ENCODE data around the gene DTWD1.
"Not testable (repeated sequence)": the region's sequence is repeated elsewhere in the genome, so short reads cannot be mapped to it uniquely, and the experiment has no call there.

DTWD1 gene

GRCh38 chr15:49645941-49646340 lies 25.1 kb downstream of the DTWD1 start:
- no peak for DNase-seq (ENCODE audit: low read depth in 1 of 2, low spot score in 1 of 2)

GRCh38 chr15:49646891-49647290 lies 26.0 kb downstream of the DTWD1 start:
- no peak for DNase-seq (ENCODE audit: low read depth in 1 of 2, low spot score in 1 of 2)

GRCh38 chr15:49649987-49650386 lies 29.1 kb downstream of the DTWD1 start:
- DNase-seq (ENCODE audit: low read depth in 1 of 2, low spot score in 1 of 2), result no peak

- DNase-seq (ENCODE audit: low read depth in 1 of 2, low spot score in 1 of 2), result no peak
Observed at GRCh38 chr15:49650676-49651075, 29.8 kb downstream of the DTWD1 start.

GRCh38 chr15:49652922-49653321 lies 32.1 kb downstream of the DTWD1 start:
- DNase-seq (ENCODE audit: low read depth in 1 of 2, low spot score in 1 of 2), result no peak

- no peak for DNase-seq (ENCODE audit: low read depth in 1 of 2, low spot score in 1 of 2)
Observed at GRCh38 chr15:49656734-49657133, 35.9 kb downstream of the DTWD1 start.

GRCh38 chr15:49664716-49665115 lies 43.9 kb downstream of the DTWD1 start:
- no peak for DNase-seq (ENCODE audit: low read depth in 1 of 2, low spot score in 1 of 2)

- DNase-seq (ENCODE audit: low read depth in 1 of 2, low spot score in 1 of 2), result not testable (repeated sequence)
Observed at GRCh38 chr15:49666486-49666885, 45.6 kb downstream of the DTWD1 start.

- DNase-seq (ENCODE audit: low read depth in 1 of 2, low spot score in 1 of 2), result no peak
Observed at GRCh38 chr15:49669288-49669687, 48.4 kb downstream of the DTWD1 start.

- no peak for DNase-seq (ENCODE audit: low read depth in 1 of 2, low spot score in 1 of 2)
Observed at GRCh38 chr15:49673861-49674260, 53.0 kb downstream of the DTWD1 start.

GRCh38 chr15:49674370-49674769 lies 53.5 kb downstream of the DTWD1 start:
- no peak for DNase-seq (ENCODE audit: low read depth in 1 of 2, low spot score in 1 of 2)

- no peak for DNase-seq (ENCODE audit: low read depth in 1 of 2, low spot score in 1 of 2)
Observed at GRCh38 chr15:49675041-49675440, 54.2 kb downstream of the DTWD1 start.

GRCh38 chr15:49678655-49679054 lies 57.8 kb downstream of the DTWD1 start:
- no peak for DNase-seq (ENCODE audit: low read depth in 1 of 2, low spot score in 1 of 2)

GRCh38 chr15:49686599-49686998 lies 65.8 kb downstream of the DTWD1 start:
- DNase-seq (ENCODE audit: low read depth in 1 of 2, low spot score in 1 of 2), result no peak

- DNase-seq (ENCODE audit: low read depth in 1 of 2, low spot score in 1 of 2), result no peak
Observed at GRCh38 chr15:49688135-49688790, 67.4 kb downstream of the DTWD1 start.

GRCh38 chr15:49692514-49693090 lies 71.8 kb downstream of the DTWD1 start:
- DNase-seq (ENCODE audit: low read depth in 1 of 2, low spot score in 1 of 2), result no peak

- DNase-seq (ENCODE audit: low read depth in 1 of 2, low spot score in 1 of 2), result no peak
Observed at GRCh38 chr15:49693498-49693897, 72.7 kb downstream of the DTWD1 start.

GRCh38 chr15:49696433-49696832 lies 75.6 kb downstream of the DTWD1 start:
- DNase-seq (ENCODE audit: low read depth in 1 of 2, low spot score in 1 of 2), result no peak

- no peak for DNase-seq (ENCODE audit: low read depth in 1 of 2, low spot score in 1 of 2)
Observed at GRCh38 chr15:49697121-49697520, 76.3 kb downstream of the DTWD1 start.

- not testable (repeated sequence) for DNase-seq (ENCODE audit: low read depth in 1 of 2, low spot score in 1 of 2)
Observed at GRCh38 chr15:49702982-49703381, 82.1 kb downstream of the DTWD1 start.

Measured in activated T-helper 1 cell treated with anti-CD3 and anti-CD28 coated beads, Interleukin-2, amount 50 U/mL, for 16 hours (primary cell).